MM.1S (cell line): Measurements from ENCODE around the gene TEX2.

Experiments used
- DNase-seq: peaks from one replicate; pipeline ENCODE4 v3.0.0-alpha.2; 2015
- H2AFZ ChIP-seq: fragments of 300-600 bp; sonication (generic); 2 replicates; pipeline ENCODE4 v1.6.0; 2016; ENCODE audit warnings: antibody characterized with exemption, low read length
- H3F3A ChIP-seq: fragments of 300-600 bp; sonication (generic); 2 replicates; pipeline ENCODE4 v1.6.1; 2016; ENCODE audit warnings: mild to moderate bottlenecking, antibody characterized with exemption, low read length, moderate library complexity, mixed read lengths; ENCODE audit not compliant: insufficient read depth
- H3K27ac ChIP-seq: fragments of 300-600 bp; sonication (generic); 2 replicates; pipeline ENCODE4 v1.5.1; 2016; ENCODE audit warnings: mild to moderate bottlenecking, low read length
- H3K27me3 ChIP-seq: fragments of 300-600 bp; sonication (generic); replicated peaks from 2 replicates; pipeline ENCODE4 v1.6.0; 2016; ENCODE audit warnings: low read length; ENCODE audit not compliant: insufficient read depth
- H3K36me3 ChIP-seq: fragments of 300-600 bp; sonication (generic); replicated peaks from 2 replicates; pipeline ENCODE4 v1.6.1; 2016; ENCODE audit warnings: mild to moderate bottlenecking, low read length, mixed read lengths; ENCODE audit not compliant: insufficient read depth
- H3K4me1 ChIP-seq: fragments of 300-600 bp; sonication (generic); 2 replicates; pipeline ENCODE4 v1.6.1; 2016; ENCODE audit warnings: low read length, mixed read lengths
- H3K4me2 ChIP-seq: fragments of 300-600 bp; sonication (generic); 2 replicates; pipeline ENCODE4 v1.6.0; 2016; ENCODE audit warnings: low read depth, low read length
- H3K4me3 ChIP-seq: fragments of 300-600 bp; sonication (generic); 2 replicates; pipeline ENCODE4 v1.5.1; 2016; ENCODE audit warnings: low read length, mixed read lengths
- H3K79me2 ChIP-seq: fragments of 300-600 bp; sonication (generic); 2 replicates; pipeline ENCODE4 v1.6.1; 2016; ENCODE audit warnings: mixed run types, low read length, mixed read lengths
- H3K9ac ChIP-seq: fragments of 300-600 bp; sonication (generic); 2 replicates; pipeline ENCODE4 v1.6.1; 2016; ENCODE audit warnings: low read length, mixed read lengths
- H3K9me2 ChIP-seq: fragments of 300-600 bp; sonication (generic); replicated peaks from 2 replicates; pipeline ENCODE4 v1.6.1; 2016; ENCODE audit warnings: mild to moderate bottlenecking, low read length, mixed read lengths; ENCODE audit not compliant: insufficient read depth
- H3K9me3 ChIP-seq: fragments of 300-600 bp; sonication (generic); replicated peaks from 2 replicates; pipeline ENCODE4 v1.6.1; 2016; ENCODE audit warnings: mild to moderate bottlenecking, low read length, mixed read lengths; ENCODE audit not compliant: insufficient read depth
- H4K20me1 ChIP-seq: fragments of 300-600 bp; sonication (generic); 2 replicates; pipeline ENCODE4 v1.6.1; 2016; ENCODE audit warnings: mild to moderate bottlenecking, low read length, moderate library complexity, mixed read lengths; ENCODE audit not compliant: insufficient read depth
- EZH2 ChIP-seq: fragments of 300-600 bp; sonication (generic); optimal IDR thresholded peaks from 2 replicates; pipeline ENCODE3; 2017; ENCODE audit warnings: low read depth, mild to moderate bottlenecking, antibody characterized with exemption, low read length, mixed read lengths
- EZH2phosphoT487 ChIP-seq: fragments of 300-600 bp; sonication (generic); IDR thresholded peaks from 2 replicates; pipeline ENCODE4 v1.6.1; 2018; ENCODE audit warnings: antibody characterized with exemption, low read length
- TF ChIP-seq, protein P1 (sequence below): fragments of 300-600 bp; sonication (generic); IDR thresholded peaks from 2 replicates; pipeline ENCODE4 v1.5.1; 2016; ENCODE audit warnings: antibody characterized with exemption, low read length, mixed read lengths

The TEX2 gene

DNA sequence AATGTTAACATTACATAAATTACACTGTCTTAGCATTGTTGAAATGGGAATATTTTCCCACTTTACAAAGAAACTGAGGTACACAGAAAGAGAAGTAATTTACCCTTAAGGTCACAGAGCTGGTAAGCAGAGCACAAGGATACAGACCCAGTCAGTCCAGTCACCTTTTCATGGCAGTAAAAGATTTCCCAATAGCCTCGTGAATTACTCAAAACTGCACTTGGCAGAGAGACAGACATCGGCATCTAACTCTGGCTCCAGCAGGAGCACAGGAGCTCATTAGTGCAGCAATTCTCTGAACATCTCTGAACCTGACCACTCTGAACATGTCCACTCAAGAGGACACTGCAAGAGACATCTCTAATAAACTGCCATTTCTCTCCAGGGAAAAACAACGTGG is 3.1 kb downstream of the TEX2 start:
- Histone ChIP-seq H3K9me2 (no peaks in the 10 kb centered on the region), H3F3A (peaks cover 15% of the 10 kb centered on the region), H3K9ac (no peak overlapping the region), H3K4me2 (no peak overlapping the region), H3K27me3 (no peaks in the 10 kb centered on the region), H2AFZ (no peak overlapping the region), H4K20me1 (0 out of 2 replicates have a peak, but pooled peaks cover 4% of the 10 kb centered on the region), H3K79me2 (peaks cover 78% of the 10 kb centered on the region), H3K4me1 (peaks cover 16% of the 10 kb centered on the region), H3K27ac (no peak overlapping the region), H3K4me3 (no peak overlapping the region), H3K9me3 (no peaks in the 10 kb centered on the region), H3K36me3 (no peaks in the 10 kb centered on the region)
- TF ChIP-seq EZH2 = no peak
- TF ChIP-seq, protein P1, sequence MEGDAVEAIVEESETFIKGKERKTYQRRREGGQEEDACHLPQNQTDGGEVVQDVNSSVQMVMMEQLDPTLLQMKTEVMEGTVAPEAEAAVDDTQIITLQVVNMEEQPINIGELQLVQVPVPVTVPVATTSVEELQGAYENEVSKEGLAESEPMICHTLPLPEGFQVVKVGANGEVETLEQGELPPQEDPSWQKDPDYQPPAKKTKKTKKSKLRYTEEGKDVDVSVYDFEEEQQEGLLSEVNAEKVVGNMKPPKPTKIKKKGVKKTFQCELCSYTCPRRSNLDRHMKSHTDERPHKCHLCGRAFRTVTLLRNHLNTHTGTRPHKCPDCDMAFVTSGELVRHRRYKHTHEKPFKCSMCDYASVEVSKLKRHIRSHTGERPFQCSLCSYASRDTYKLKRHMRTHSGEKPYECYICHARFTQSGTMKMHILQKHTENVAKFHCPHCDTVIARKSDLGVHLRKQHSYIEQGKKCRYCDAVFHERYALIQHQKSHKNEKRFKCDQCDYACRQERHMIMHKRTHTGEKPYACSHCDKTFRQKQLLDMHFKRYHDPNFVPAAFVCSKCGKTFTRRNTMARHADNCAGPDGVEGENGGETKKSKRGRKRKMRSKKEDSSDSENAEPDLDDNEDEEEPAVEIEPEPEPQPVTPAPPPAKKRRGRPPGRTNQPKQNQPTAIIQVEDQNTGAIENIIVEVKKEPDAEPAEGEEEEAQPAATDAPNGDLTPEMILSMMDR = no peak
- no peak for TF ChIP-seq EZH2phosphoT487
- DNase-seq = no peak

DNA sequence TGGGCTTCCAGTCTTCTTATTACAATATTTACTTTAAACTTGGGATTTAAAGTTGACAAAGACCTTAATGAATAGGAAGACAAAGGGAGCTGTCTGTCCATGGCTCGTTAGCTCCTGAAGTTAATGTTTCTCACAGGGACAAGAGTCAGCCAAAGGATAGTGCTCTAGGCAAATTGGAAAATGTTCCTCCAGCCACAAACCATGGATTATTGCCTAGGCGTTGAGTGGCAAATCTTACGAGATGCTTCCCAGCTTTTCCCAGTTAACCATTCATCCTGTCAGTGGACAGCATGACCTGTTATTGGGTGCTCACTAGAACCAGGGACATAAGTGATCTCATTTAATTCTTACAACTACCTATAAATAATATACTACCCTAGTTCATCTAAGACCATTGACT is 3.6 kb downstream of the TEX2 start:
- Histone ChIP-seq H3K9ac (no peak overlapping the region), H3K9me3 (no peaks in the 10 kb centered on the region), H3K27me3 (no peaks in the 10 kb centered on the region), H3K4me3 (no peak overlapping the region), H3F3A (peaks cover 15% of the 10 kb centered on the region), H3K79me2 (peaks cover 83% of the 10 kb centered on the region), H2AFZ (no peak overlapping the region), H3K4me1 (peaks cover 14% of the 10 kb centered on the region), H3K4me2 (no peak overlapping the region), H3K9me2 (no peaks in the 10 kb centered on the region), H3K27ac (no peak overlapping the region), H3K36me3 (no peaks in the 10 kb centered on the region), H4K20me1 (0 out of 2 replicates have a peak, but pooled peaks cover 4% of the 10 kb centered on the region)
- TF ChIP-seq, protein P1 = no peak
- TF ChIP-seq EZH2phosphoT487 = no peak
- no peak for TF ChIP-seq EZH2
- DNase-seq = no peak

DNA sequence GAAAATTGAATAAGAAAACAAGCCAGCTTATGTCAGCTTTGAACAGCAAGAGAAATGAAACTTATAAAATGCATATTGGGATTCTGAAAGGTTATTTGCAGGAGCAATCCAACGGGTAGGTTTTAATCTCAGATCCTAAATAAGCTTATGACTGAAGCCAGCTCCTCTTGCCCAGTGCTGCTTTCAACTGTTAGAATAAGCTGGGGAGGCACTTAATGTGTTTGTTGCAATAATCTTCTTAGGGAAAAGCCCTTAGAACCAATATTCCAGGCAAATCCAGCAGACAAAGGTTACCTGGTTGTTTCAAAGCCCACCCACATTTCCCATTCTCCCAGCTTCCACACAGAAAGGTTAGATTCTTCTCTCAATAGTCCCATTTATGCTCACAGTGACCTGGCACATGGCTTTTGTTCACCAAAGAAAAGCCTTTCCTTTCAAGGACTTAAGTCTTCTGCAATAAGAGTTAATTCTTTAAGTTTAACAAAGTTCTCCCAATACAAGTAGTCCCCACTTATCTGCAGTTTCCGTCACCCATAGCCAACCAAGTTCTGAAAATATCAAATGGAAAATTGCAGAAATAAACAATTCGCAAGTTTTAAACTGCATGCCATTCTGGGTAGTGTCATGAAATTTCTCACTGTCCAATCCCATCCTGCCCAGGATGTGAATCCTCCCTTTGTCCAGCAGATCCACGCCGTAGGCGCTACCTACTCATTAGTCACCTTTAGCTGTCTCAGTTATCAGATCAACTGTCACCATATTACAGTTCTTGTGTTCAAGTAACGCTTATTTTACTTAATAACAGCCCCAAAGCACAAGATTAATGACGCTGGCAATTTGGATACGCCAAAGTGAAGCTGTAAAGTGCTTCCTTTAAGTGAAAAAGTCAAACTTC is 5.9 kb downstream of the TEX2 start:
- no peak for TF ChIP-seq EZH2phosphoT487
- no peak for TF ChIP-seq EZH2
- TF ChIP-seq, protein P1 = no peak
- H3K4me2 ChIP-seq = no peak overlapping the region
- H3K27me3 ChIP-seq = no peaks in the 10 kb centered on the region
- no peak for DNase-seq
- H3K9me3 ChIP-seq = no peaks in the 10 kb centered on the region
- H3K27ac ChIP-seq = no peak overlapping the region
- 0 out of 2 replicates have a peak, but pooled peaks cover 4% of the 10 kb centered on the region for H4K20me1 ChIP-seq
- peaks cover 98% of the 10 kb centered on the region for H3K79me2 ChIP-seq
- H3K9ac ChIP-seq = no peak overlapping the region
- no peak overlapping the region for H3K4me3 ChIP-seq
- H3K9me2 ChIP-seq = no peaks in the 10 kb centered on the region
- H3F3A ChIP-seq = peaks cover 1% of the 10 kb centered on the region; the same call in 1 of the 2 replicates
- no peak overlapping the region for H2AFZ ChIP-seq
- peaks cover 8% of the 10 kb centered on the region; the same call in 1 of the 2 replicates for H3K4me1 ChIP-seq
- no peaks in the 10 kb centered on the region for H3K36me3 ChIP-seq
